GM12892 (cell line): ENCODE measurements around the gene CACNA1C.

Experiments
- POLR2A ChIP-seq: IDR thresholded peaks from 2 replicates; pipeline ENCODE4 v1.6.1; 2011; ENCODE audit warnings: low read depth, low read length, control low read depth
- POLR2AphosphoS5 ChIP-seq: IDR thresholded peaks from 2 replicates; pipeline ENCODE4 v1.6.1; 2011; ENCODE audit warnings: low read depth, low read length, control low read depth

DNA sequence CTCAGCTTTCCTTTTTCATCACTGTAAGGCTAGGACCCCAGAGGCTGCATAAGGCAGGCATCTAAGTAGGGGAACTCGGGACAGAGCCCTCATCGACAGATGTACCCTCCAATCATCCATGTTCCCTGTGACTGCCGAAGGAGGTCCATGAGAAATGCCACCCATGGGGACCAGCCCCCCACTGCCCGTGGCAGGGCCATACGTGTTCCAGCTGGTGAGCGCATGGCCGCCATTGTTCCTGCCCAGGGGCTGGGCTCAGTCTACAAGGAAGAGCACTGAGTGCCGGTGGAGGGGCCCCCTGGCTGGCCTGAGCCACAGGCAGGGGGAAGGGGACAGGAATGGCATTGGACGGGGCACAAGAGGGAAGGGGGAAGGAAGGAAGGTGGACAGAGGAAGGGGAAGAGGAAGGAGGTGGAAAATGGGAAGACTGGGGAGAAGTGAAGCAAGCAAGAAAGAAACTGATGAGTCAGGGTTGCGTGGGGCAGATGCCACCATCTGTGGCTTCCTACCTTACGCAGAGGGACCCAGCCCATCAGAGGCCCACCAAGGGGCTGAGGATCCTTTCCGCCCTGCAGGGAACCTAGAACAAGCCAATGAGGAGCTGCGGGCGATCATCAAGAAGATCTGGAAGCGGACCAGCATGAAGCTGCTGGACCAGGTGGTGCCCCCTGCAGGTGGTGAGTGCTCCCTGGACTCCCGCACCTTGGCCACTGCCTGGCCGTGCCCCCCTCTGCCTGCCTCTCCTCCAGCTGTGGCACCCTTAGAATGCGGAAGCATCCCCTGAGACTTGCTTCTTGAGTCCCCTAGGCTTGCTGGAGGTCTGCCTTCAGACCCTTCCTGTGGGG, 621.4 kb downstream of the CACNA1C start:
- TF ChIP-seq POLR2A (no peak), POLR2AphosphoS5 (no peak)
